H9 (cell line): ENCODE results near the gene ZMYND8. TPM values are rescaled to one million over a fixed set of nuclear protein-coding genes. Genes with fewer than 3 reads are reported as not detected.
A peak's percentile ranks its signal among the peaks of the same experiment; 100 is the strongest.

Experiments
- DNase-seq: peaks from one replicate; pipeline ENCODE4 v3.0.0-alpha.2; 2017
- H2AFZ ChIP-seq: one replicate; pipeline ENCODE4 v1.6.1; 2013; ENCODE audit warnings: mild to moderate bottlenecking, low read length, control low read depth, moderate library complexity
- H2AK5ac ChIP-seq: 2 replicates; pipeline ENCODE4 v1.6.1; 2013; ENCODE audit warnings: low read length, control low read depth, mixed read lengths; ENCODE audit not compliant: insufficient read length
- H2BK120ac ChIP-seq: one replicate; pipeline ENCODE4 v1.6.1; 2013; ENCODE audit warnings: low read depth, mild to moderate bottlenecking, low read length, control low read depth, inconsistent platforms; ENCODE audit not compliant: poor library complexity, severe bottlenecking
- H2BK12ac ChIP-seq: 2 replicates; pipeline ENCODE4 v1.6.1; 2013; ENCODE audit warnings: low read length, control low read depth, mixed read lengths, low read depth; ENCODE audit not compliant: insufficient read length
- H2BK15ac ChIP-seq: 2 replicates; pipeline ENCODE4 v1.6.1; 2013; ENCODE audit warnings: low read depth, low read length, control low read depth
- H2BK20ac ChIP-seq: one replicate; pipeline ENCODE4 v1.6.1; 2013; ENCODE audit warnings: low read depth, mild to moderate bottlenecking, low read length, control low read depth, inconsistent platforms; ENCODE audit not compliant: poor library complexity, severe bottlenecking
- H2BK5ac ChIP-seq: 2 replicates; pipeline ENCODE4 v1.6.1; 2013; ENCODE audit warnings: low read length, control low read depth, mixed read lengths; ENCODE audit not compliant: insufficient read length
- H3K14ac ChIP-seq: 2 replicates; pipeline ENCODE4 v1.6.1; 2013; ENCODE audit warnings: low read length, control low read depth; ENCODE audit not compliant: insufficient read depth
- H3K18ac ChIP-seq: 2 replicates; pipeline ENCODE4 v1.6.1; 2013; ENCODE audit warnings: low read depth, mild to moderate bottlenecking, mixed read lengths, low read length, control low read depth; ENCODE audit not compliant: insufficient read length
- H3K23ac ChIP-seq: 2 replicates; pipeline ENCODE4 v1.6.1; 2013; ENCODE audit warnings: low read length, control low read depth, mixed read lengths, low read depth; ENCODE audit not compliant: insufficient read length
- H3K23me2 ChIP-seq: 2 replicates; pipeline ENCODE4 v1.6.1; 2013; ENCODE audit warnings: low read depth, mild to moderate bottlenecking, mixed read lengths, low read length, control low read depth; ENCODE audit not compliant: insufficient read length, poor library complexity, severe bottlenecking
- H3K27ac ChIP-seq: 2 replicates; pipeline ENCODE4 v1.5.1; 2013; ENCODE audit warnings: low read length, control low read depth, mixed read lengths, low read depth; ENCODE audit not compliant: insufficient read length
- H3K27me3 ChIP-seq: 2 replicates; pipeline ENCODE4 v1.6.1; 2013; ENCODE audit warnings: low read length, control low read depth, inconsistent platforms; ENCODE audit not compliant: insufficient read depth
- H3K4ac ChIP-seq: 2 replicates; pipeline ENCODE4 v1.6.1; 2013; ENCODE audit warnings: low read depth, mild to moderate bottlenecking, control low read depth, inconsistent platforms, low read length, moderate library complexity
- H3K4me1 ChIP-seq: 2 replicates; pipeline ENCODE4 v1.6.1; 2013; ENCODE audit warnings: low read length, control low read depth, inconsistent platforms; ENCODE audit not compliant: insufficient read depth
- H3K4me2 ChIP-seq: 2 replicates; pipeline ENCODE4 v1.6.1; 2013; ENCODE audit warnings: low read length, control low read depth, mixed read lengths; ENCODE audit not compliant: insufficient read length, insufficient read depth
- H3K56ac ChIP-seq: 2 replicates; pipeline ENCODE4 v1.6.1; 2013; ENCODE audit warnings: low read depth, mild to moderate bottlenecking, mixed read lengths, low read length, control low read depth; ENCODE audit not compliant: insufficient read length
- H3K79me1 ChIP-seq: 2 replicates; pipeline ENCODE4 v1.6.1; 2013; ENCODE audit warnings: low read depth, mild to moderate bottlenecking, moderate library complexity, low read length, control low read depth, inconsistent platforms; ENCODE audit not compliant: insufficient read depth, poor library complexity, severe bottlenecking
- H3K79me2 ChIP-seq: 2 replicates; pipeline ENCODE4 v1.6.1; 2013; ENCODE audit warnings: low read length, control low read depth, inconsistent platforms; ENCODE audit not compliant: insufficient read depth
- H3K9ac ChIP-seq: 2 replicates; pipeline ENCODE4 v1.6.1; 2013; ENCODE audit warnings: low read length, control low read depth, mixed read lengths; ENCODE audit not compliant: insufficient read length; ENCODE audit errors: extremely low read depth
- H3K9me3 ChIP-seq: one replicate; pipeline ENCODE4 v1.6.1; 2013; ENCODE audit warnings: low read depth, low read length, inconsistent platforms; ENCODE audit not compliant: control insufficient read depth
- H3T11ph ChIP-seq: one replicate; pipeline ENCODE4 v1.6.1; 2013; ENCODE audit warnings: mild to moderate bottlenecking, low read length, control low read depth, inconsistent platforms
- H4K20me1 ChIP-seq: one replicate; pipeline ENCODE4 v1.6.1; 2013; ENCODE audit not compliant: control insufficient read depth, insufficient read length, insufficient read depth
- H4K5ac ChIP-seq: 2 replicates; pipeline ENCODE4 v1.6.1; 2013; ENCODE audit warnings: low read depth, mild to moderate bottlenecking, mixed read lengths, low read length, control low read depth; ENCODE audit not compliant: insufficient read length
- H4K8ac ChIP-seq: replicated peaks from 2 replicates; pipeline ENCODE4 v1.6.1; 2013; ENCODE audit warnings: low read length, control low read depth, mixed read lengths, low read depth; ENCODE audit not compliant: insufficient read length
- H4K91ac ChIP-seq: 2 replicates; pipeline ENCODE4 v1.6.1; 2013; ENCODE audit warnings: low read depth, mild to moderate bottlenecking, moderate library complexity, mixed read lengths, low read length, control low read depth; ENCODE audit not compliant: insufficient read length
- H3K27ac Mint-ChIP-seq, 3 experiments: 2 replicates in 2 of 3; 3 replicates in 1 of 3; pipeline ENCODE4 v1.8.0; 2020 to 2021; ENCODE audit warnings: mixed read lengths in 3 of 3, mild to moderate bottlenecking in 1 of 3, moderate library complexity in 1 of 3
- H3K27me3 Mint-ChIP-seq: 2 replicates; pipeline ENCODE4 v1.8.0; 2021; ENCODE audit warnings: low read depth, mild to moderate bottlenecking, moderate library complexity, mixed read lengths
- H3K36me3 Mint-ChIP-seq, 3 experiments: 2 replicates in 2 of 3; 3 replicates in 1 of 3; pipeline ENCODE4 v1.8.0; 2020 to 2021; ENCODE audit warnings: low read depth in 3 of 3, mixed read lengths in 3 of 3; ENCODE audit not compliant: insufficient read depth in 1 of 3
- H3K4me1 Mint-ChIP-seq, 2 experiments: 2 replicates each; pipeline ENCODE4 v1.8.0; 2020; ENCODE audit warnings: mixed read lengths in 2 of 2
- H3K4me3 Mint-ChIP-seq, 2 experiments: 2 replicates in 1 of 2; 3 replicates in 1 of 2; pipeline ENCODE4 v1.8.0; 2020 to 2021; ENCODE audit warnings: mild to moderate bottlenecking in 2 of 2, mixed read lengths in 2 of 2, moderate library complexity in 1 of 2
- H3K9me3 Mint-ChIP-seq, 2 experiments: 2 replicates in 1 of 2; 3 replicates in 1 of 2; pipeline ENCODE4 v1.8.0; 2020; ENCODE audit warnings: mild to moderate bottlenecking in 2 of 2, mixed read lengths in 2 of 2, moderate library complexity in 1 of 2
- CTCF ChIP-seq: fragments of 200-600 bp; sonication (generic); conservative IDR thresholded peaks from 3 replicates; pipeline ENCODE4 v1.8.0; 2021; ENCODE audit warnings: antibody characterized with exemption, mild to moderate bottlenecking
- WGBS: extraction: QIAGEN DNeasy Blood & Tissue Kit; methylation state at CpG from one replicate; pipeline ENCODE4 v1.1.7; 2013; ENCODE audit warnings: missing lambda C conversion rate, low lambda C conversion rate, mixed read lengths; ENCODE audit not compliant: insufficient read length; ENCODE audit errors: extremely low coverage; 5-methylcytosine and 5-hydroxymethylcytosine counted together
- total RNA-seq: library from RNA; stranded (reverse); gene quantifications from 2 replicates; pipeline ENCODE4 v1.2.1, GENCODE V29; 2021

The ZMYND8 gene
- total RNA-seq, 1 experiment from 2014 or later, result 158 TPM

- no peak overlapping the region for H2AFZ ChIP-seq
- no peak overlapping the region for H2BK120ac ChIP-seq
- H4K91ac ChIP-seq, result no peak overlapping the region
- Mint-ChIP-seq H3K4me1 (peaks cover 61% of the 10 kb centered on the region in 2 experiments), H3K36me3 (peaks cover 8 to 36% (median 32%) of the 10 kb centered on the region in 3 experiments), H3K9me3 (no peaks in the 10 kb centered on the region), H3K27ac (peak overlapping the region; percentile 70 to 90 (median 74); a peak in 5 of 7 replicates), H3K27me3 (no peaks in the 10 kb centered on the region; the same call in 1 of the 2 replicates), H3K4me3 (0 out of 5 replicates have a peak overlapping the region, but pooled peaks of 1 of the 2 experiments have one; percentile 2)
- H3K27ac ChIP-seq, result no peak overlapping the region
- no peak overlapping the region for H3K23ac ChIP-seq
- no peak overlapping the region for H2AK5ac ChIP-seq
- H3K9ac ChIP-seq, result no peak overlapping the region
- DNase-seq, result no peak
- H4K8ac ChIP-seq, result no peak overlapping the region
- H3K56ac ChIP-seq, result no peak overlapping the region
- 0 out of 2 replicates have a peak overlapping the region, but pooled peaks have one; percentile 16 for H2BK15ac ChIP-seq
- H3T11ph ChIP-seq, result no peak overlapping the region
- H3K79me2 ChIP-seq, result peaks cover 56% of the 10 kb centered on the region; the same call in 1 of the 2 replicates
- no peaks in the 10 kb centered on the region for H4K20me1 ChIP-seq
- no peak overlapping the region for H2BK20ac ChIP-seq
- H3K27me3 ChIP-seq, result no peaks in the 10 kb centered on the region
- no peak overlapping the region for H2BK12ac ChIP-seq
- H3K4me1 ChIP-seq, result peaks cover 24% of the 10 kb centered on the region; the same call in 1 of the 2 replicates
- TF ChIP-seq CTCF, result no peak
- no peaks in the 10 kb centered on the region for H3K9me3 ChIP-seq
- no peak overlapping the region for H4K5ac ChIP-seq
- no peaks in the 10 kb centered on the region for H3K23me2 ChIP-seq
- no peak overlapping the region for H3K14ac ChIP-seq
- H3K18ac ChIP-seq, result no peak overlapping the region
- no peaks in the 10 kb centered on the region for H3K79me1 ChIP-seq
- H3K4ac ChIP-seq, result no peak overlapping the region; the same call in 1 of the 2 replicates
- WGBS, result no CpG with 5 or more reads among the region's 10 CpGs
- H3K4me2 ChIP-seq, result no peak overlapping the region
- H2BK5ac ChIP-seq, result no peak overlapping the region
These were observed 29.7 kb downstream of the ZMYND8 start for GRCh38 chr20:47326658-47327268.
